Gastrocnemius medialis (tissue), 4 donors: Measurements from ENCODE around the gene RIMS3. TPM values are rescaled to one million over a fixed set of nuclear protein-coding genes. Genes with fewer than 3 reads are reported as not detected.

Experiments
- ATAC-seq, 2 donors: fragments of 150-250 bp; one replicate each; pipeline ENCODE4 v1.9.1; 2016
- DNase-seq, 2 donors: peaks; one replicate each; pipeline ENCODE4 v3.0.0-alpha.2; 2019
- H3K27ac ChIP-seq, 4 donors: fragments of 200-600 bp; sonication (generic); 1 replicate in 1 of 4; 2 replicates in 3 of 4; pipeline ENCODE4 v1.5.1; 2016 to 2018; ENCODE audit warnings: mild to moderate bottlenecking in 2 of 4, moderate library complexity in 1 of 4
- H3K27me3 ChIP-seq, 3 donors: fragments of 200-600 bp; sonication (generic) in 2 of 3; 1 replicate in 1 of 3; 2 replicates in 2 of 3; pipeline versions ENCODE4 v1.5.1 to v1.6.0; 2016 to 2019; ENCODE audit warnings: mild to moderate bottlenecking in 1 of 3, moderate library complexity in 1 of 3
- H3K36me3 ChIP-seq, 2 donors: fragments of 200-600 bp; sonication (generic) in 1 of 2; one replicate each; pipeline ENCODE4 v1.5.1; 2017 to 2018
- H3K4me1 ChIP-seq, 2 donors: fragments of 200-600 bp; sonication (generic) in 1 of 2; one replicate each; pipeline ENCODE4 v1.5.1; 2016 to 2017; ENCODE audit warnings: mild to moderate bottlenecking in 2 of 2
- H3K4me3 ChIP-seq, 4 donors: fragments of 200-600 bp; sonication (generic) in 3 of 4; 1 replicate in 1 of 4; 2 replicates in 3 of 4; pipeline ENCODE4 v1.5.1; 2016 to 2019; ENCODE audit warnings: mild to moderate bottlenecking in 2 of 4
- H3K9me3 ChIP-seq, 3 donors: fragments of 200-600 bp; sonication (generic) in 2 of 3; 1 replicate in 1 of 3; 2 replicates in 2 of 3; pipeline ENCODE4 v1.5.1; 2016 to 2019
- CTCF ChIP-seq, 5 experiments: fragments of 450-650 bp in 3 of 5; fragments of 200-600 bp in 2 of 5; sonication (generic) in 2 of 5; IDR thresholded peaks in 4 of 5; conservative IDR thresholded peaks in 1 of 5; 1 replicate in 4 of 5; 2 replicates in 1 of 5; pipeline ENCODE4 v1.5.1; 2016 to 2019; ENCODE audit warnings: antibody characterized with exemption in 5 of 5, mild to moderate bottlenecking in 3 of 5, moderate library complexity in 3 of 5
- POLR2A ChIP-seq, 2 donors: fragments of 450-650 bp; IDR thresholded peaks; one replicate each; pipeline ENCODE4 v1.6.1; 2017; ENCODE audit warnings: antibody characterized with exemption in 2 of 2, mild to moderate bottlenecking in 2 of 2, moderate library complexity in 2 of 2
- in situ Hi-C, 4 donors: fragments of 200-750 bp; cut with MboI; loops; one replicate each; pipeline versions ENCODE4 v1.15.0 to v1.8.0; 2017; ENCODE audit warnings: low sequenced_read_pairs in 4 of 4
- intact Hi-C: fragments of 100-400 bp; cut with DNase I; formaldehyde crosslinking; loops from one replicate; pipeline ENCODE4 v1.15.1; 2023; ENCODE audit warnings: low total_unique reads
- total RNA-seq, 4 donors: library from RNA; depleted of rRNA; stranded (reverse); fragments of >200 nt; gene quantifications; one replicate each; pipeline versions ENCODE4 v1.1.0 to v1.2.3, GENCODE V29; 2016

The RIMS3 gene
- total RNA-seq, 4 donors from 2014 or later: 0.31 to 0.67 (median 0.44) TPM

GRCh38 chr1:40694353-40694874 lies 28.9 kb upstream of the RIMS3 start:
- Histone ChIP-seq H3K4me3 (no peak overlapping the region), H3K4me1 (peaks cover 40 to 41% of the 10 kb centered on the region in 2 donors), H3K27me3 (no peaks in the 10 kb centered on the region), H3K36me3 (no peaks in the 10 kb centered on the region), H3K9me3 (no peaks in the 10 kb centered on the region), H3K27ac (no peak overlapping the region)
- intact Hi-C loops: loop anchor here (5.0 kb wide), 2 partner anchors 88 to 108 kb away; partner anchors contain the start of gene KCNQ4
- DNase-seq: no peak
- no peak for ATAC-seq
- no peak for TF ChIP-seq CTCF (IDR thresholded peaks at IDR 0.05 in 4 of 5, conservative IDR thresholded peaks at IDR 0.05 in 1 of 5)
- TF ChIP-seq POLR2A (IDR thresholded peaks at IDR 0.05): no peak
- in situ Hi-C loops: loop anchor here in 1 of 4 donors (10.0 kb wide), 1 partner anchor 160 kb away; no protein-coding TSS in a partner anchor

- ATAC-seq: no peak
- H3K4me1 ChIP-seq: peaks cover 33 to 39% of the 10 kb centered on the region in 2 donors
- no peak for DNase-seq
- peak overlapping the region in 3 of 4 donors; percentile 7 to 98 (median 98) for H3K27ac ChIP-seq
- TF ChIP-seq POLR2A (IDR thresholded peaks at IDR 0.05) (no peak), CTCF (IDR thresholded peaks at IDR 0.05 in 4 of 5, conservative IDR thresholded peaks at IDR 0.05 in 1 of 5) (no peak)
- H3K36me3 ChIP-seq: no peaks in the 10 kb centered on the region
- intact Hi-C loops (loop anchor here (5.0 kb wide), 2 partner anchors 89 to 109 kb away; partner anchors contain the start of gene KCNQ4), in situ Hi-C loops (loop anchor here in 1 of 4 donors (10.0 kb wide), 1 partner anchor 161 kb away; no protein-coding TSS in a partner anchor)
- no peak overlapping the region for H3K4me3 ChIP-seq
- no peaks in the 10 kb centered on the region for H3K27me3 ChIP-seq
- no peaks in the 10 kb centered on the region for H3K9me3 ChIP-seq
Observed at GRCh38 chr1:40693425-40693824, 27.9 kb upstream of the RIMS3 start.

GRCh38 chr1:40692429-40692895 lies 27.0 kb upstream of the RIMS3 start:
- DNase-seq (no peak), ATAC-seq (peak; percentile 24 to 25)
- Histone ChIP-seq H3K27me3 (no peaks in the 10 kb centered on the region), H3K27ac (peak overlapping the region; percentile 95 to 99 (median 98)), H3K9me3 (no peaks in the 10 kb centered on the region), H3K36me3 (no peaks in the 10 kb centered on the region), H3K4me1 (peaks cover 33 to 39% of the 10 kb centered on the region in 2 donors), H3K4me3 (peak overlapping the region; percentile 83 to 92 (median 86))
- intact Hi-C loops (loop anchor here (5.0 kb wide), 2 partner anchors 90 to 110 kb away; partner anchors contain the start of gene KCNQ4), in situ Hi-C loops (loop anchor here in 1 of 4 donors (10.0 kb wide), 1 partner anchor 162 kb away; no protein-coding TSS in a partner anchor)
- no peak for TF ChIP-seq CTCF (IDR thresholded peaks at IDR 0.05 in 4 of 5, conservative IDR thresholded peaks at IDR 0.05 in 1 of 5)
- TF ChIP-seq POLR2A (IDR thresholded peaks at IDR 0.05): no peak

GRCh38 chr1:40691538-40692428 lies 26.3 kb upstream of the RIMS3 start, which contains the start of gene NFYC:
TSS of gene NFYC (plus strand) at chr1:40691704. CDS start at chr1:40738844, 47,140 bp downstream.
- Histone ChIP-seq H3K27ac (peak within 1 kb of the TSS; percentile 95 to 99 (median 98)), H3K27me3 (no peaks in the 10 kb centered on the region), H3K9me3 (no peaks in the 10 kb centered on the region), H3K4me3 (peak within 1 kb of the TSS; percentile 83 to 92 (median 86)), H3K4me1 (peaks cover 33 to 34% of the 10 kb centered on the region in 2 donors), H3K36me3 (no peaks in the 10 kb centered on the region)
- ATAC-seq (peak; percentile 96 to 97), DNase-seq (peak; percentile 97 to 98)
- in situ Hi-C loops (loop anchor here in 1 of 4 donors (10.0 kb wide), 1 partner anchor 163 kb away; no protein-coding TSS in a partner anchor), intact Hi-C loops (loop anchor here (1.0 to 5.0 kb wide), 6 partner anchors 18 to 287 kb away; partner anchors contain the start of genes CTPS1 and KCNQ4)
- TF ChIP-seq POLR2A (IDR thresholded peaks at IDR 0.05) (peak; percentile 95 to 96), CTCF (IDR thresholded peaks at IDR 0.05 in 4 of 5, conservative IDR thresholded peaks at IDR 0.05 in 1 of 5) (peak in 1 of 5 experiments; percentile 21)
